Thoracic aorta (tissue), 2 donors: ENCODE measurements around the gene AVEN. TPM values are rescaled to one million over a fixed set of nuclear protein-coding genes. Genes with fewer than 3 reads are reported as not detected.

ENCODE experiments used
- ATAC-seq: fragments of 150-250 bp; one replicate; pipeline ENCODE4 v1.8.0; 2017; ENCODE audit warnings: low read depth; ENCODE audit not compliant: insufficient number of reproducible peaks, low FRiP score
- DNase-seq: peaks from one replicate; pipeline ENCODE4 v3.0.0-alpha.2; 2020; ENCODE audit warnings: low spot score
- H3K27ac ChIP-seq, 2 donors: fragments of 200-600 bp; sonication (generic); 1 replicate in 1 of 2; 2 replicates in 1 of 2; pipeline ENCODE4 v1.5.1; 2016; ENCODE audit warnings: mild to moderate bottlenecking in 2 of 2, moderate library complexity in 2 of 2
- H3K27me3 ChIP-seq: fragments of 200-600 bp; sonication (generic); replicated peaks from 2 replicates; pipeline ENCODE4 v1.6.0; 2016; ENCODE audit warnings: mild to moderate bottlenecking; ENCODE audit not compliant: insufficient read depth
- H3K36me3 ChIP-seq: fragments of 200-600 bp; sonication (generic); one replicate; pipeline ENCODE4 v1.5.1; 2016
- H3K4me1 ChIP-seq, 2 donors: fragments of 200-600 bp; sonication (generic); 1 replicate in 1 of 2; 2 replicates in 1 of 2; pipeline versions ENCODE4 v1.5.1 to v1.6.0; 2016; ENCODE audit warnings: low read depth in 2 of 2, mild to moderate bottlenecking in 1 of 2; ENCODE audit not compliant: control insufficient read depth in 1 of 2
- H3K4me3 ChIP-seq: fragments of 200-600 bp; sonication (generic); 2 replicates; pipeline ENCODE4 v1.5.1; 2016; ENCODE audit warnings: mild to moderate bottlenecking
- H3K9me3 ChIP-seq: fragments of 200-600 bp; sonication (generic); 2 replicates; pipeline ENCODE4 v1.5.1; 2016
- CTCF ChIP-seq: fragments of 200-600 bp; sonication (generic); IDR thresholded peaks from one replicate; pipeline ENCODE4 v1.5.1; 2019; ENCODE audit warnings: antibody characterized with exemption
- total RNA-seq, 2 donors: library from RNA; depleted of rRNA; stranded (reverse); fragments of >200 nt; gene quantifications; one replicate each; pipeline versions ENCODE4 v1.1.0 to v1.2.3, GENCODE V29; 2016

AVEN gene
- total RNA-seq, 2 donors from 2014 or later, result 26.5 to 29.0 TPM

GRCh38 chr15:33857726-33858125 lies 181.3 kb downstream of the AVEN start:
- Histone ChIP-seq H3K4me1 (no peaks in the 10 kb centered on the region), H3K4me3 (no peak overlapping the region), H3K36me3 (peaks cover 21% of the 10 kb centered on the region), H3K27me3 (no peaks in the 10 kb centered on the region), H3K27ac (no peak overlapping the region), H3K9me3 (no peaks in the 10 kb centered on the region)
- no peak for ATAC-seq
- DNase-seq, result no peak
- no peak for TF ChIP-seq CTCF

GRCh38 chr15:33852570-33852969 lies 186.4 kb downstream of the AVEN start:
- H3K27me3 ChIP-seq, result no peaks in the 10 kb centered on the region
- H3K4me3 ChIP-seq, result no peak overlapping the region
- DNase-seq (no peak), ATAC-seq (no peak)
- no peaks in the 10 kb centered on the region for H3K9me3 ChIP-seq
- peaks cover 9% of the 10 kb centered on the region for H3K36me3 ChIP-seq
- no peak for TF ChIP-seq CTCF
- peaks cover 0 to 6% of the 10 kb centered on the region in 2 donors for H3K4me1 ChIP-seq
- H3K27ac ChIP-seq, result no peak overlapping the region

- Histone ChIP-seq H3K27me3 (no peaks in the 10 kb centered on the region), H3K36me3 (peaks cover 9% of the 10 kb centered on the region), H3K27ac (no peak overlapping the region), H3K4me3 (no peak overlapping the region), H3K4me1 (peaks cover 0 to 6% of the 10 kb centered on the region in 2 donors), H3K9me3 (no peaks in the 10 kb centered on the region)
- DNase-seq, result no peak
- ATAC-seq, result no peak
- no peak for TF ChIP-seq CTCF
Observed at GRCh38 chr15:33852094-33852493, 186.9 kb downstream of the AVEN start.

GRCh38 chr15:33851079-33851478 lies 187.9 kb downstream of the AVEN start:
- Histone ChIP-seq H3K27ac (no peak overlapping the region), H3K36me3 (peaks cover 6% of the 10 kb centered on the region), H3K4me3 (no peak overlapping the region), H3K27me3 (no peaks in the 10 kb centered on the region), H3K9me3 (no peaks in the 10 kb centered on the region), H3K4me1 (peaks cover 0 to 6% of the 10 kb centered on the region in 2 donors)
- no peak for TF ChIP-seq CTCF
- ATAC-seq (no peak), DNase-seq (no peak)

GRCh38 chr15:33848011-33848410 lies 191.0 kb downstream of the AVEN start:
- H3K4me3 ChIP-seq, result no peak overlapping the region
- no peak overlapping the region for H3K27ac ChIP-seq
- peaks cover 0 to 6% of the 10 kb centered on the region in 2 donors for H3K4me1 ChIP-seq
- TF ChIP-seq CTCF, result no peak
- ATAC-seq, result no peak
- DNase-seq, result no peak
- no peaks in the 10 kb centered on the region for H3K27me3 ChIP-seq
- H3K9me3 ChIP-seq, result no peaks in the 10 kb centered on the region
- no peaks in the 10 kb centered on the region for H3K36me3 ChIP-seq
